Colonic mucosa (tissue), 4 donors: ENCODE data around the gene UBE3C. TPM values are rescaled to one million over a fixed set of nuclear protein-coding genes. Genes with fewer than 3 reads are reported as not detected.
"Not testable (repeated sequence)": the region's sequence is repeated elsewhere in the genome, so short reads cannot be mapped to it uniquely, and the experiment has no call there.

Source experiments
- DNase-seq: peaks from one replicate; pipeline ENCODE4 v3.0.0-alpha.2; 2020
- H3K27ac ChIP-seq: fragments of 200-600 bp; one replicate; pipeline ENCODE4 v1.8.0; 2021
- H3K27me3 ChIP-seq: fragments of 200-600 bp; one replicate; pipeline ENCODE4 v1.8.0; 2021
- H3K36me3 ChIP-seq: fragments of 200-600 bp; one replicate; pipeline ENCODE4 v1.8.0; 2021
- H3K4me1 ChIP-seq: fragments of 200-600 bp; one replicate; pipeline ENCODE4 v1.8.0; 2021; ENCODE audit warnings: mild to moderate bottlenecking
- H3K4me3 ChIP-seq: fragments of 200-600 bp; one replicate; pipeline ENCODE4 v1.8.0; 2021
- H3K9ac ChIP-seq, 2 donors: one replicate each; pipeline ENCODE4 v1.7.0; 2013; ENCODE audit warnings: control low read depth in 2 of 2, low read depth in 2 of 2, low read length in 2 of 2
- H3K9me3 ChIP-seq: fragments of 200-600 bp; one replicate; pipeline ENCODE4 v1.8.0; 2021
- intact Hi-C: fragments of 100-400 bp; cut with DNase I; formaldehyde crosslinking; loops from one replicate; pipeline ENCODE4 v1.14.1; 2022
- total RNA-seq, 2 donors: library from RNA; stranded (reverse); fragmentation: NEBNext Ultra II Directional in 1 of 2; extraction: Animal tissue kit (Norgen Biotek cat#: 25700) in 1 of 2; gene quantifications; one replicate each; pipeline ENCODE4 v1.2.1, GENCODE V29; 2021
- TF ChIP-seq, protein P1 (sequence below): fragments of 200-600 bp; IDR thresholded peaks from one replicate; pipeline ENCODE4 v1.8.0; 2022; ENCODE audit warnings: antibody characterized with exemption, mild to moderate bottlenecking
- donor health status: healthy.
- donor health status: DM: no; HTN: no; CAD: no.
- donor health status: DM: no; HTN: no; CAD: no.

The UBE3C gene
- total RNA-seq, 2 donors from 2014 or later, result 50.9 to 60.7 TPM

- H3K27ac ChIP-seq, result no peak overlapping the region
- H3K9me3 ChIP-seq, result no peaks in the 10 kb centered on the region
- peaks cover 10% of the 10 kb centered on the region for H3K4me1 ChIP-seq
- no peak overlapping the region for H3K4me3 ChIP-seq
- no peak overlapping the region for H3K9ac ChIP-seq
- DNase-seq, result no peak
- no peaks in the 10 kb centered on the region for H3K36me3 ChIP-seq
- TF ChIP-seq, protein P1, sequence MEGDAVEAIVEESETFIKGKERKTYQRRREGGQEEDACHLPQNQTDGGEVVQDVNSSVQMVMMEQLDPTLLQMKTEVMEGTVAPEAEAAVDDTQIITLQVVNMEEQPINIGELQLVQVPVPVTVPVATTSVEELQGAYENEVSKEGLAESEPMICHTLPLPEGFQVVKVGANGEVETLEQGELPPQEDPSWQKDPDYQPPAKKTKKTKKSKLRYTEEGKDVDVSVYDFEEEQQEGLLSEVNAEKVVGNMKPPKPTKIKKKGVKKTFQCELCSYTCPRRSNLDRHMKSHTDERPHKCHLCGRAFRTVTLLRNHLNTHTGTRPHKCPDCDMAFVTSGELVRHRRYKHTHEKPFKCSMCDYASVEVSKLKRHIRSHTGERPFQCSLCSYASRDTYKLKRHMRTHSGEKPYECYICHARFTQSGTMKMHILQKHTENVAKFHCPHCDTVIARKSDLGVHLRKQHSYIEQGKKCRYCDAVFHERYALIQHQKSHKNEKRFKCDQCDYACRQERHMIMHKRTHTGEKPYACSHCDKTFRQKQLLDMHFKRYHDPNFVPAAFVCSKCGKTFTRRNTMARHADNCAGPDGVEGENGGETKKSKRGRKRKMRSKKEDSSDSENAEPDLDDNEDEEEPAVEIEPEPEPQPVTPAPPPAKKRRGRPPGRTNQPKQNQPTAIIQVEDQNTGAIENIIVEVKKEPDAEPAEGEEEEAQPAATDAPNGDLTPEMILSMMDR, result no peak
- intact Hi-C loops, result loop anchor here (10.0 kb wide), 1 partner anchor 63 kb away; the partner anchor contains the start of gene DNAJB6
- H3K27me3 ChIP-seq, result no peaks in the 10 kb centered on the region
Measured at GRCh38 chr7:157271991-157272324, 133.2 kb downstream of the UBE3C start.

DNA sequence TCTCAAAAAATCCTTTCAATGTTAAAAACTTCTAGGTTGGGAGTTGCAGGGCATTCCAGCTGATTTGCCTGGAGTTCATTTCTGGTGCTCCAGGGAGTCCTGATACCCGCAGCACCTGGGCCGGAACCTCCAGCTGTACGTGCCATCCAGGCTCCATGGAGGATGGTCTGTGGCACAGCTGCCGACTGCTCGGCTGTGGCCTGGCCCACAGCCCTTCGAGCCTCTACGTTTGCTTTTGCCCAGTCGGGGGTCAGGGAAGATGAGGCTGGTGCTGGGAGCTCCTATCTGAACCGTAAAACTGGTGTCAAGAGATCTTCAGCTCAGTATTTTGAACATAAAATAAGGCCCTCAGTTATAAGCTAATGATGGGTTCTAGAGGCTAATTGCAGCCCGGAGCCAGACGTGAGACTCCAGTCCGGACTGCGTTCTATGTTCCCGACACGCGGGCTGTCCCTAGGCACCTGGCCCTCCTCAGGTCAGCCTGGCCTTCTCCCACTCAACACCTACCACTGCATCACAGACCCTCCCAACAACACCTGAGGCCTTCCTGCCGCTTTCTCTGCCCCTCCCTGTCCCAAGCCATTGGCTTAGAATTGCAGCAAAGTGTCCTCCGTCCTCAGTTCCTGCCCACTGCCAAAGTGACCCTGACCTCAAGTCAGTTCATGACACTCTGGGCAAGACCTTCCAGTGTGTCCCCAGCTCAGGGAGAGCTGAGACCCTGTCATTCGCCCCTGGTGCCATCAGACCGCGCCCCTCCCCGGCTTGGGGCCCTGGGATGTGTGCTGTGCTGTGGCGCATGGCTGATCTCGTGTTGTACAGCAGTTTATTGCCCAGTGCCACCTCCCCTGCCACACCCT is 133.9 kb downstream of the UBE3C start:
- no peak for DNase-seq
- Histone ChIP-seq H3K27ac (no peak overlapping the region), H3K9me3 (no peaks in the 10 kb centered on the region), H3K27me3 (no peaks in the 10 kb centered on the region), H3K9ac (no peak overlapping the region), H3K4me1 (peaks cover 10% of the 10 kb centered on the region), H3K36me3 (no peaks in the 10 kb centered on the region), H3K4me3 (no peak overlapping the region)
- TF ChIP-seq, protein P1, result no peak
- intact Hi-C loops, result loop anchor here (10.0 kb wide), 1 partner anchor 62 kb away; the partner anchor contains the start of gene DNAJB6

DNA sequence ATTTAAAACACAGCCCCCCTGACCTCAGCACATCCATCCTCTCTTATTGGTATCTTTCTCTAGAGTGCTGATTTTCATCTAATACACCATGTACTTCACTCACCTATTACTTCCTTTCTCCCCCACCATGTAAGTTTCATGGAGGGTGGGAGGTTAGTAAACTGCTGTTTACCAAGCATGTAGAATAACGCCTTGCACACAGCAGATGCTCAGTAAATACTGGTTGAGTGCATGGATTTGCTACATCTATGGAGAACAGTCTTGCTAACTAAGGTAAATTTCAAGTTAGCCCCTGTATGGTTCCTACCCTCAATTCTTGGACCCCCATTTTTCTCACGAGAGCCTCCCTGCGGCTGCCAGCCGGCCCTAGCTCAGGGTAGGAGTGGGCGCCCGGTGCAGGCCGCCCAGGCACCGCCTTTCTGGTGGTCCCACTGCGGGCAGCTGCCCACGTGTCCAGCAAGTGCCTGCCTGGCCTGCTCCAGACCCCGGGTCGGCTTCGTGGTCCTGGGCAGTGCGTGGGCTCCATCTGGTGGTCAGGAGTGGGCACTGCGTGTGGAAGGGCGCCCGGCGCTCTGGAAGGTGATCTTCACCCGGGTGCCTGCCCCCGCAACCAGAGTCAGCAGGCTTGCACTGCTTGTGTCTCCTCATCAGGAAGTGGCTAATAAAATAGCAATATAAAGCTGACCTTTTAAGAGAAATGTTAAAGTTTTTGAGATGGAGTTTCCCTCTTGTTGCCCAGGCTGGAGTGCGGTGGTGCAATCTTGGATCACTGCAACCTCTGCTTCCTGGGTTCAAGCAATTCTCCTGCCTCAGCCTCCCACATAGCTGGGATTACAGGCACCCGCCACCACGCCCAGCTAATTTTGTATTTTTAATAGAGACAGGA is 134.7 kb downstream of the UBE3C start:
- peak; percentile 63 for DNase-seq
- Histone ChIP-seq H3K36me3 (no peaks in the 10 kb centered on the region), H3K4me1 (peaks cover 10% of the 10 kb centered on the region), H3K27ac (no peak overlapping the region), H3K4me3 (no peak overlapping the region), H3K9ac (no peak overlapping the region), H3K27me3 (no peaks in the 10 kb centered on the region), H3K9me3 (no peaks in the 10 kb centered on the region)
- TF ChIP-seq, protein P1, result peak; percentile 98
- intact Hi-C loops, result loop anchor here (10.0 kb wide), 1 partner anchor 61 kb away; the partner anchor contains the start of gene DNAJB6

DNA sequence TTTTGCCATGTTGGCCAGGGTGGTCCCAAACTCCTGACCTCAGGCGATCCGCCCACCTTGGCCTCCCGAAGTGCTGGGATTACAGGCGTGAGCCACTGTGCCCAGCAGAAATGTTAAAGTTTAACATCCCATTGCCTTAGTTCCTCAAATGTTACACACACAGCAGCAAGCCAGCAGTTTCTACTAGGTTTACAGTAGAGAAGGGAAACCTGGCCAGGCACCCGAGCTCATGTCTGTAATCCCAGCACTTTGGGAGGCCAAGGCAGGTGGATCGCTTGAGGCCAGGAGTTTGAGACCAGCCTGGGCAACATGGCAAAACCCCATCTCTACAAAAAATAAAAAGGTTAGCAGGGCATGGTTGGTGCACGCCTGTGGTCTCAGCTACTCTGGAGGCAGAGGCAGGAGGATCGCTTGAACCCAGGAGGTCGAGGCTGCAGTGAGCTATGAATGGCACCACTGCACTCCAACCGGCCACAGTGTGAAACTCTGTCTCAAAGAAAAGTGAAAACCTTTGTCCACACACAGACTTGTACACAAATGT is 135.4 kb downstream of the UBE3C start:
- not testable (repeated sequence) for H3K27ac ChIP-seq, H3K27me3 ChIP-seq, H3K36me3 ChIP-seq, H3K9me3 ChIP-seq, H3K4me3 ChIP-seq, H3K9ac ChIP-seq, DNase-seq, H3K4me1 ChIP-seq
- intact Hi-C loops, result loop anchor here (10.0 kb wide), 1 partner anchor 61 kb away; the partner anchor contains the start of gene DNAJB6

GRCh38 chr7:157274991-157275427 is 136.3 kb downstream of the UBE3C start:
- Histone ChIP-seq H3K4me3 (no peak overlapping the region), H3K9ac (no peak overlapping the region), H3K27me3 (no peaks in the 10 kb centered on the region), H3K9me3 (no peaks in the 10 kb centered on the region), H3K36me3 (no peaks in the 10 kb centered on the region), H3K27ac (no peak overlapping the region), H3K4me1 (peaks cover 10% of the 10 kb centered on the region)
- TF ChIP-seq, protein P1, result no peak
- intact Hi-C loops, result loop anchor here (10.0 kb wide), 1 partner anchor 60 kb away; the partner anchor contains the start of gene DNAJB6
- DNase-seq, result no peak
